A549 (cell line): Measurements from ENCODE around the gene CACNA1I. TPM values are rescaled to one million over a fixed set of nuclear protein-coding genes. Genes with fewer than 3 reads are reported as not detected.

Experiments
- ATAC-seq, 2 experiments: fragments of 200-7000 bp in 1 of 2; fragments of >200 bp in 1 of 2; cut with Nextera tagmentation in 1 of 2; cut with Tn5 transposase in 1 of 2; 3 replicates each; pipeline versions ENCODE4 v1.8.0 to v1.9.1; 2018 to 2020; ENCODE audit warnings: mild to moderate bottlenecking in 1 of 2, moderate library complexity in 1 of 2
- CTCF ChIA-PET: fragments of 300-600 bp; sonication (Branson Sonifier 250); formaldehyde crosslinking; extraction: SDS; loops from one replicate; lab custom pipeline; 2021; ENCODE audit warnings: antibody characterized with exemption, inconsistent platforms; lab: Yijun Ruan, JAX
- POLR2A ChIA-PET: fragments of 350-600 bp; formaldehyde crosslinking; extraction: SDS; loops from one replicate; lab custom pipeline; 2021; ENCODE audit warnings: antibody characterized with exemption, inconsistent platforms; lab: Yijun Ruan, JAX
- DNase-seq, 2 experiments: peaks; one replicate each; pipeline versions ENCODE4 v3.0.0 to v3.0.0-alpha.2; 2011 to 2016; ENCODE audit warnings: low read depth in 1 of 2, low spot score in 1 of 2
- FAIRE-seq: peaks from 2 replicates; lab custom pipeline; 2011; peaks lifted over from hg19 to GRCh38; lab: Jason Lieb, UNC
- H3K27ac ChIP-seq, 2 experiments: fragments of >200 bp; sonication (Bioruptor Twin); formaldehyde crosslinking; 3 replicates each; pipeline ENCODE4 v1.5.1; 2016 to 2017
- H3K4me1 ChIP-seq: fragments of >200 bp; sonication (Bioruptor Twin); formaldehyde crosslinking; 3 replicates; pipeline ENCODE4 v1.6.1; 2016
- H3K4me2 ChIP-seq: fragments of >200 bp; sonication (Bioruptor Twin); formaldehyde crosslinking; 3 replicates; pipeline ENCODE4 v1.6.1; 2016
- H3K4me3 ChIP-seq: fragments of >200 bp; sonication (Bioruptor Twin); formaldehyde crosslinking; 3 replicates; pipeline ENCODE4 v1.5.1; 2016
- H3K9me3 ChIP-seq: fragments of >200 bp; sonication (Bioruptor Twin); formaldehyde crosslinking; 3 replicates; pipeline ENCODE4 v1.6.1; 2016
- BHLHE40 ChIP-seq: IDR thresholded peaks from 2 replicates; pipeline ENCODE4 v1.6.1; 2012; ENCODE audit warnings: low read depth, low read length, inconsistent platforms
- CBX2 ChIP-seq: fragments of 200-600 bp; sonication (generic); IDR thresholded peaks from 2 replicates; pipeline ENCODE4 v1.6.1; 2016; ENCODE audit warnings: low read depth, mild to moderate bottlenecking, borderline replicate concordance
- EHF ChIP-seq: fragments of 250-450 bp; sonication (Bioruptor Pico); IDR thresholded peaks from 2 replicates; pipeline ENCODE4 v1.5.0; 2020; ENCODE audit warnings: mild to moderate bottlenecking
- EHMT2 ChIP-seq: fragments of 200-600 bp; sonication (generic); IDR thresholded peaks from 2 replicates; pipeline ENCODE4 v1.6.1; 2016; ENCODE audit warnings: antibody characterized with exemption, low read depth, mild to moderate bottlenecking, moderate library complexity
- FOSL2 ChIP-seq, 2 experiments: fragments of 450-650 bp in 1 of 2; fragments of >200 bp in 1 of 2; sonication (Bioruptor Twin) in 1 of 2; formaldehyde crosslinking; IDR thresholded peaks; 2 replicates each; pipeline versions ENCODE4 v1.5.0 to v1.6.1; 2016 to 2020; ENCODE audit warnings: mild to moderate bottlenecking in 1 of 2, moderate library complexity in 1 of 2
- HEYL ChIP-seq: fragments of 250-450 bp; sonication (Bioruptor Pico); IDR thresholded peaks from 2 replicates; pipeline ENCODE4 v1.8.0; 2021; ENCODE audit warnings: mild to moderate bottlenecking, moderate library complexity
- HOXB13 ChIP-seq: fragments of 250-450 bp; sonication (Bioruptor Pico); IDR thresholded peaks from 2 replicates; pipeline ENCODE4 v1.5.0; 2020; ENCODE audit warnings: low read depth, mild to moderate bottlenecking, moderate library complexity
- HOXB5 ChIP-seq: fragments of 250-450 bp; sonication (Bioruptor Pico); IDR thresholded peaks from 2 replicates; pipeline ENCODE4 v1.5.0; 2020; ENCODE audit warnings: mild to moderate bottlenecking, moderate library complexity
- JUNB ChIP-seq: fragments of >200 bp; sonication (Bioruptor Twin); formaldehyde crosslinking; IDR thresholded peaks from 2 replicates; pipeline ENCODE4 v1.6.1; 2016
- KDM1A ChIP-seq: fragments of 200-600 bp; sonication (generic); IDR thresholded peaks from 2 replicates; pipeline ENCODE4 v1.6.1; 2016; ENCODE audit warnings: low read depth, mild to moderate bottlenecking
- MYC ChIP-seq: IDR thresholded peaks from 2 replicates; pipeline ENCODE4 v1.6.1; 2012; ENCODE audit warnings: mild to moderate bottlenecking, inconsistent platforms, low read length, improper control_type of control experiment, borderline replicate concordance
- PHF8 ChIP-seq: fragments of 200-600 bp; sonication (generic); IDR thresholded peaks from 2 replicates; pipeline ENCODE4 v1.6.1; 2016; ENCODE audit warnings: low read depth, mild to moderate bottlenecking, antibody characterized with exemption, moderate library complexity, borderline replicate concordance
- RAD21 ChIP-seq, 2 experiments: fragments of >200 bp in 1 of 2; sonication (Bioruptor Twin) in 1 of 2; formaldehyde crosslinking in 1 of 2; IDR thresholded peaks in 1 of 2; conservative IDR thresholded peaks in 1 of 2; 2 replicates in 1 of 2; 3 replicates in 1 of 2; pipeline ENCODE4 v1.6.1; 2012 to 2018; ENCODE audit warnings: inconsistent platforms in 1 of 2
- RNF2 ChIP-seq: fragments of 200-600 bp; sonication (generic); IDR thresholded peaks from 2 replicates; pipeline ENCODE4 v1.6.1; 2016; ENCODE audit warnings: low read depth, mild to moderate bottlenecking, antibody characterized with exemption, moderate library complexity, borderline replicate concordance
- ZFP36 ChIP-seq: fragments of 450-650 bp; IDR thresholded peaks from 2 replicates; pipeline ENCODE4 v1.6.1; 2014; ENCODE audit warnings: borderline replicate concordance; ENCODE audit not compliant: partially characterized antibody
- ZSCAN20 ChIP-seq: fragments of 250-450 bp; sonication (Bioruptor Pico); IDR thresholded peaks from 2 replicates; pipeline ENCODE4 v1.8.0; 2022; ENCODE audit warnings: mild to moderate bottlenecking, moderate library complexity
- WGBS: methylation state at CpG from one replicate; pipeline ENCODE4 v1.1.6; 2017; ENCODE audit errors: missing lambda C conversion rate; 5-methylcytosine and 5-hydroxymethylcytosine counted together
- polyA plus RNA-seq, 4 experiments: library from polyadenylated mRNA; depleted of rRNA in 3 of 4; stranded (reverse); fragments of >200 nt; fragmentation: RNase III in 1 of 4; extraction: RNeasy Plus Mini Kit Qiagen cat#74134 plus additional on column Dnase treatment in 1 of 4; gene quantifications; 2 replicates in 3 of 4; 3 replicates in 1 of 4; pipeline ENCODE4 v1.2.3, GENCODE V29; 2011 to 2017
- TF ChIP-seq, protein P1 (sequence below): IDR thresholded peaks from 2 replicates; pipeline ENCODE4 v1.6.1; 2012; ENCODE audit warnings: low read depth, borderline replicate concordance
- TF ChIP-seq, protein P2 (sequence below): fragments of >200 bp; sonication (Bioruptor Twin); formaldehyde crosslinking; IDR thresholded peaks from 3 replicates; pipeline ENCODE4 v1.5.1; 2016
- TF ChIP-seq, protein P3 (sequence below): fragments of 250-450 bp; sonication (Bioruptor Pico); IDR thresholded peaks from 2 replicates; pipeline ENCODE4 v1.5.0; 2021; ENCODE audit warnings: mild to moderate bottlenecking, moderate library complexity, borderline replicate concordance
- TF ChIP-seq, protein P4 (sequence below): fragments of 250-450 bp; sonication (Bioruptor Pico); IDR thresholded peaks from 2 replicates; pipeline ENCODE4 v1.5.0; 2020; ENCODE audit warnings: low read depth, mild to moderate bottlenecking, moderate library complexity

Gene CACNA1I
- polyA plus RNA-seq, 2 of the 4 experiments (the other 2 are of a cell fraction): 0.03 to 0.13 TPM

DNA sequence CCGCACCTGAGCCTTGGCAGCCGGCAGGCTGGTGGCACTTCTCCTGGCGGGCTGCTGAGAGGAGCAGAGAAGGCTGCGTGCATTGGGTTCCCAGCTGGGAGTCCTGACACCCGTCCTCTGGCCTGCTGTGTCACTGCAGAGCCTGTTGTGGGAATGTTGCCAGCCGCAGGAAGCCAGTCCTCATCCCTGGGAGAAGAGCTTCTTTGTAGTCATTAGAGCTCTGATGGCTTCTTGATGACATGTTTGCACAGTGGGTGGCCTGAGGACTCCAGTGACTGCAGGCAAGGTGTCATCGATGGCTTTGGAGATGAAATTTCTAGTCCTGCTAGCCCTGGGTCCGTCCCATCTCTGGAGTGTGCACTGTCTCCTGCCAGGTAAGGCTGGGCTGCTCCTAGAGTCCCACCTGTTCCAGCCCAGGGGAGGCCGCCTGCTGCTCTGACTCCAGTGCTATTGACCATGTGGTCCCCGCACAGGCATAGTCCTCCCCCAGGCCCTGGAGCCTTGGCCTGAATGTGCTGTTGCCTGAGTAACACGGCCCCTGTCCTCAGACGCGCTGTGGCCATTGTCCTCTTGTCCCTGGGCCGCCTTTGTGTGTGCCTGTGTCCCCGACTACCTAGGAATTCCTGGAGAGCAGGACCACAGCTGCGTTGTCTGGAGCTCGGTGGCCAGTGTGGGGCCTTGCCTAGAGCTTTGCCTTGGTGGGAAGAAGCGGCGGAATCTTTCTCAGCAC, 129.2 kb downstream of the CACNA1I start:
- H3K27ac ChIP-seq: no peak overlapping the region
- ChIA-PET POLR2A (no interaction called here), CTCF (interaction anchor here (0.6 kb wide), 1 partner anchor 782 kb away, joined by 3 read pairs; no protein-coding TSS in a partner anchor)
- FAIRE-seq (no peak), DNase-seq (no peak), ATAC-seq (no peak)
- no peaks in the 10 kb centered on the region for H3K4me1 ChIP-seq
- no peak overlapping the region for H3K4me2 ChIP-seq
- TF ChIP-seq EHMT2 (no peak), ZFP36 (no peak), JUNB (no peak), HOXB13 (no peak), CBX2 (no peak), KDM1A (no peak), HEYL (CRISPR knock-in tag) (no peak), EHF (CRISPR knock-in tag) (no peak), MYC (no peak)
- TF ChIP-seq, protein P1, sequence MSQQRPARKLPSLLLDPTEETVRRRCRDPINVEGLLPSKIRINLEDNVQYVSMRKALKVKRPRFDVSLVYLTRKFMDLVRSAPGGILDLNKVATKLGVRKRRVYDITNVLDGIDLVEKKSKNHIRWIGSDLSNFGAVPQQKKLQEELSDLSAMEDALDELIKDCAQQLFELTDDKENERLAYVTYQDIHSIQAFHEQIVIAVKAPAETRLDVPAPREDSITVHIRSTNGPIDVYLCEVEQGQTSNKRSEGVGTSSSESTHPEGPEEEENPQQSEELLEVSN: no peak
- TF ChIP-seq, protein P2, sequence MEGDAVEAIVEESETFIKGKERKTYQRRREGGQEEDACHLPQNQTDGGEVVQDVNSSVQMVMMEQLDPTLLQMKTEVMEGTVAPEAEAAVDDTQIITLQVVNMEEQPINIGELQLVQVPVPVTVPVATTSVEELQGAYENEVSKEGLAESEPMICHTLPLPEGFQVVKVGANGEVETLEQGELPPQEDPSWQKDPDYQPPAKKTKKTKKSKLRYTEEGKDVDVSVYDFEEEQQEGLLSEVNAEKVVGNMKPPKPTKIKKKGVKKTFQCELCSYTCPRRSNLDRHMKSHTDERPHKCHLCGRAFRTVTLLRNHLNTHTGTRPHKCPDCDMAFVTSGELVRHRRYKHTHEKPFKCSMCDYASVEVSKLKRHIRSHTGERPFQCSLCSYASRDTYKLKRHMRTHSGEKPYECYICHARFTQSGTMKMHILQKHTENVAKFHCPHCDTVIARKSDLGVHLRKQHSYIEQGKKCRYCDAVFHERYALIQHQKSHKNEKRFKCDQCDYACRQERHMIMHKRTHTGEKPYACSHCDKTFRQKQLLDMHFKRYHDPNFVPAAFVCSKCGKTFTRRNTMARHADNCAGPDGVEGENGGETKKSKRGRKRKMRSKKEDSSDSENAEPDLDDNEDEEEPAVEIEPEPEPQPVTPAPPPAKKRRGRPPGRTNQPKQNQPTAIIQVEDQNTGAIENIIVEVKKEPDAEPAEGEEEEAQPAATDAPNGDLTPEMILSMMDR: no peak
- H3K9me3 ChIP-seq: no peaks in the 10 kb centered on the region
- WGBS: 40% methylated on average over 1 of the region's 19 CpGs
- H3K4me3 ChIP-seq: no peak overlapping the region

DNA sequence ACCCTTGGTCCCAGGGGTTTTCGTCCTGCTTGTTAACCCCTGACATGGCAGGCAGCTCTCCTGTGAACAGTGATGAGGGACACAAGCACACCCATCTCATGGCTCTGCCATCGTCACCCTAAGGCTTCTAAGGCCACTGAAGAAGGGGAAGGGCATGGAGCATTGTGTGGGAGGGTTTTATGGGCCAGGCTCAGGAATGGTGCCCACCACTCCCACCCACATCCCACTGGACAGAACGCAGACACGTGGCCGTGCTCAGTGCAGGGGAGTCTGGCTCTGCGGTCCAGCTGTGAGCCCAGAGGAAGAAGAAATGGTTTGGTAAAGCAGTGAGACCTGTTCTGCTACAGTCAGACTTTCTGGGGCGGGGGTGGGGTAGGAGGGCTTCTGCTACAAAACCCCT, 130.0 kb downstream of the CACNA1I start:
- no peak for ATAC-seq
- Histone ChIP-seq H3K4me1 (no peaks in the 10 kb centered on the region), H3K4me3 (no peak overlapping the region), H3K4me2 (no peak overlapping the region), H3K9me3 (no peaks in the 10 kb centered on the region), H3K27ac (no peak overlapping the region)
- CTCF ChIA-PET: no interaction called here
- no peak for FAIRE-seq
- WGBS: 77% methylated on average over 5 of the region's 7 CpGs
- TF ChIP-seq RNF2: no peak
- TF ChIP-seq ZSCAN20 (CRISPR knock-in tag): no peak
- TF ChIP-seq, protein P3, sequence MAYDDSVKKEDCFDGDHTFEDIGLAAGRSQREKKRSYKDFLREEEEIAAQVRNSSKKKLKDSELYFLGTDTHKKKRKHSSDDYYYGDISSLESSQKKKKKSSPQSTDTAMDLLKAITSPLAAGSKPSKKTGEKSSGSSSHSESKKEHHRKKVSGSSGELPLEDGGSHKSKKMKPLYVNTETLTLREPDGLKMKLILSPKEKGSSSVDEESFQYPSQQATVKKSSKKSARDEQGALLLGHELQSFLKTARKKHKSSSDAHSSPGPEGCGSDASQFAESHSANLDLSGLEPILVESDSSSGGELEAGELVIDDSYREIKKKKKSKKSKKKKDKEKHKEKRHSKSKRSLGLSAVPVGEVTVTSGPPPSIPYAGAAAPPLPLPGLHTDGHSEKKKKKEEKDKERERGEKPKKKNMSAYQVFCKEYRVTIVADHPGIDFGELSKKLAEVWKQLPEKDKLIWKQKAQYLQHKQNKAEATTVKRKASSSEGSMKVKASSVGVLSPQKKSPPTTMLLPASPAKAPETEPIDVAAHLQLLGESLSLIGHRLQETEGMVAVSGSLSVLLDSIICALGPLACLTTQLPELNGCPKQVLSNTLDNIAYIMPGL (CRISPR knock-in tag): no peak
- TF ChIP-seq RAD21 (conservative IDR thresholded peaks at IDR 0.05 in 1 of 2, IDR thresholded peaks at IDR 0.05 in 1 of 2): no peak
- TF ChIP-seq HOXB5 (CRISPR knock-in tag): no peak
- no peak for TF ChIP-seq PHF8
- no peak for TF ChIP-seq BHLHE40
- TF ChIP-seq ZFP36: no peak
- TF ChIP-seq, protein P4, sequence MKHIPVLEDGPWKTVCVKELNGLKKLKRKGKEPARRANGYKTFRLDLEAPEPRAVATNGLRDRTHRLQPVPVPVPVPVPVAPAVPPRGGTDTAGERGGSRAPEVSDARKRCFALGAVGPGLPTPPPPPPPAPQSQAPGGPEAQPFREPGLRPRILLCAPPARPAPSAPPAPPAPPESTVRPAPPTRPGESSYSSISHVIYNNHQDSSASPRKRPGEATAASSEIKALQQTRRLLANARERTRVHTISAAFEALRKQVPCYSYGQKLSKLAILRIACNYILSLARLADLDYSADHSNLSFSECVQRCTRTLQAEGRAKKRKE (CRISPR knock-in tag): no peak
- no peak for TF ChIP-seq FOSL2 (IDR thresholded peaks at IDR 0.05)
- no peak for TF ChIP-seq FOSL2 (CRISPR knock-in tag; IDR thresholded peaks at IDR 0.05)
- DNase-seq: no peak
- POLR2A ChIA-PET: no interaction called here
